Erythroblast (primary cell): ENCODE measurements around the gene KCTD16.

ENCODE experiments used
- GATA1 ChIP-seq: IDR thresholded peaks from 2 replicates; pipeline ENCODE4 v1.6.1; 2011; ENCODE audit warnings: low read depth, mild to moderate bottlenecking, control low read depth, low read length, moderate library complexity
- POLR2A ChIP-seq: IDR thresholded peaks from 2 replicates; pipeline ENCODE4 v1.6.1; 2011; ENCODE audit warnings: mild to moderate bottlenecking, low read length

DNA sequence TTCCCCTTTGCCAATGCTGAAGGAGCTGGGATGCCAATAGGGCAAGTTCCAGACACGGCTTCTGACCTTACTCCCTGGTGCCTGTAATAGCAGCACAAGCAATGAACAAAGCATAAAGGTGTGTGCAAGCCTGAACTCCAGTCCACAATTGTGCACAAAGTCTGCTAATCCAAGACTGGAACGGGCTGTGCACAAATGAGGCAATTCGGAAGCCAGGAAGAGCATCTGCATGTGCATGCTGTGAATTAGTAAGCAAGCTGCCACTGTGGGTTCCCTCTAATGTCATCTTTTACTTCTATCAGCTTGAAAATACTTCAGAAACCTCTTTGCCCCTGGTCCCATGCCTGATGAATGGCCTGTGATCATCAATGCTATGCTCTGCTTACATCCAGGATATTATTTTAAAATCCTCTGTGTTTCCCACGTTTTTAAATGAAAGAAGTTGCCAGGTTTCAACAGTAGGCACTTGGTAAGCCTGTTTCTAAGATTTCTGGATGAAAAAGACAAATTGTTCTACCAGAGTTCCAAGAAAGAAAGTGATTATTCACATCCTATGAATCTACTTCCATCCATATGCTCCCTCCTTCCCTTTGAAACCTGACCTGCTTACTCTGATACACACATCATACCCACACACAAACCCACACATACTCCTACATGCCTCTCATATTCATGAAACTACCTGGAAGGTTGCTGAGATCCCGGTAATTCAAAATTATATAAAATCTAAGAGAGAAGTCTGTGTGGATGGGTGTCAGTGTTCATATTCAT is 165.7 kb downstream of the KCTD16 start:
- TF ChIP-seq POLR2A (no peak), GATA1 (no peak)
